IMR-90 (cell line): ENCODE measurements around the gene IL22RA2. TPM values are rescaled to one million over a fixed set of nuclear protein-coding genes. Genes with fewer than 3 reads are reported as not detected.

Experiments
- ATAC-seq: fragments of 200-7000 bp; cut with Tn5 transposase; 2 replicates; pipeline ENCODE4 v1.9.1; 2020; ENCODE audit warnings: low read depth, mild to moderate bottlenecking, moderate library complexity
- BruUV-seq: library from RNA; stranded (reverse); fragments of 400-500 nt; replicated peaks from 2 replicates; lab custom pipeline; 2021; lab: Mats Ljungman, UMichigan
- CTCF ChIA-PET: fragments of 300-600 bp; formaldehyde crosslinking; extraction: SDS; loops from one replicate; lab custom pipeline; 2021; ENCODE audit warnings: antibody characterized with exemption; lab: Yijun Ruan, JAX
- POLR2A ChIA-PET: fragments of 300-600 bp; sonication (Branson Sonifier 250); formaldehyde crosslinking; loops from one replicate; lab custom pipeline; 2022; ENCODE audit warnings: antibody characterized with exemption; ENCODE audit not compliant: unreplicated experiment; lab: Charles Lee
- DNase-seq: peaks from one replicate; pipeline ENCODE4 v3.0.0; 2013
- H2AFZ ChIP-seq: replicated peaks from 2 replicates; pipeline ENCODE3; 2013; ENCODE audit warnings: low read length, mild to moderate bottlenecking; ENCODE audit not compliant: poor library complexity
- H2AK5ac ChIP-seq: 2 replicates; pipeline ENCODE4 v1.6.1; 2013; ENCODE audit warnings: low read depth, low read length, inconsistent platforms
- H2AK9ac ChIP-seq: replicated peaks from 2 replicates; pipeline ENCODE3; 2013; ENCODE audit warnings: mild to moderate bottlenecking, low read depth, low read length, moderate library complexity; ENCODE audit not compliant: poor library complexity
- H2BK120ac ChIP-seq: 2 replicates; pipeline ENCODE4 v1.6.1; 2013; ENCODE audit warnings: low read depth, low read length, inconsistent platforms
- H2BK15ac ChIP-seq: 3 replicates; pipeline ENCODE4 v1.6.1; 2013; ENCODE audit warnings: low read depth, low read length, inconsistent platforms
- H2BK20ac ChIP-seq: 2 replicates; pipeline ENCODE4 v1.6.1; 2013; ENCODE audit warnings: low read depth, mild to moderate bottlenecking, inconsistent platforms, low read length, moderate library complexity
- H2BK5ac ChIP-seq: 2 replicates; pipeline ENCODE4 v1.6.1; 2013; ENCODE audit warnings: mild to moderate bottlenecking, low read depth, low read length, inconsistent platforms; ENCODE audit not compliant: poor library complexity, severe bottlenecking
- H3K14ac ChIP-seq: replicated peaks from 2 replicates; pipeline ENCODE4 v1.6.1; 2013; ENCODE audit warnings: low read depth, low read length, inconsistent platforms
- H3K18ac ChIP-seq: 2 replicates; pipeline ENCODE4 v1.6.1; 2013; ENCODE audit warnings: low read depth, low read length, control low read depth
- H3K23ac ChIP-seq: 2 replicates; pipeline ENCODE4 v1.6.1; 2013; ENCODE audit warnings: low read depth, low read length, inconsistent platforms
- H3K27ac ChIP-seq: 2 replicates; pipeline ENCODE4 v1.5.1; 2013; ENCODE audit warnings: mild to moderate bottlenecking, control low read depth, low read length; ENCODE audit not compliant: insufficient read depth
- H3K27me3 ChIP-seq: 2 replicates; pipeline ENCODE4 v1.6.1; 2013; ENCODE audit warnings: low read length; ENCODE audit not compliant: control insufficient read depth, insufficient read depth
- H3K36me3 ChIP-seq: 2 replicates; pipeline ENCODE4 v1.6.1; 2013; ENCODE audit warnings: low read length, mixed read lengths; ENCODE audit not compliant: control insufficient read depth, insufficient read depth
- H3K4ac ChIP-seq: 2 replicates; pipeline ENCODE4 v1.6.1; 2013; ENCODE audit warnings: low read depth, low read length, inconsistent platforms
- H3K4me1 ChIP-seq: 2 replicates; pipeline ENCODE4 v1.6.1; 2013; ENCODE audit warnings: low read length, mixed read lengths; ENCODE audit not compliant: control insufficient read depth, insufficient read depth
- H3K4me2 ChIP-seq: 2 replicates; pipeline ENCODE4 v1.6.1; 2013; ENCODE audit warnings: low read depth, mild to moderate bottlenecking, control low read depth, low read length, moderate library complexity
- H3K4me3 ChIP-seq: 2 replicates; pipeline ENCODE4 v1.5.1; 2013; ENCODE audit warnings: low read depth, mild to moderate bottlenecking, control low read depth, low read length, moderate library complexity; ENCODE audit not compliant: insufficient read depth
- H3K56ac ChIP-seq: 2 replicates; pipeline ENCODE4 v1.6.1; 2013; ENCODE audit warnings: low read length, inconsistent platforms; ENCODE audit not compliant: insufficient read depth; ENCODE audit errors: extremely low read depth
- H3K79me1 ChIP-seq, 2 experiments: 2 replicates each; pipeline ENCODE4 v1.6.1; 2013; ENCODE audit warnings: low read length in 2 of 2, inconsistent platforms in 1 of 2, low read depth in 1 of 2
- H3K9ac ChIP-seq: 2 replicates; pipeline ENCODE4 v1.6.1; 2013; ENCODE audit warnings: low read depth, low read length, control low read depth
- H3K9me1 ChIP-seq: 2 replicates; pipeline ENCODE4 v1.6.1; 2013; ENCODE audit warnings: low read length, inconsistent platforms; ENCODE audit not compliant: insufficient read depth
- H3K9me3 ChIP-seq: 2 replicates; pipeline ENCODE4 v1.6.1; 2013; ENCODE audit warnings: low read length; ENCODE audit not compliant: control insufficient read depth, insufficient read depth
- H4K20me1 ChIP-seq: 2 replicates; pipeline ENCODE4 v1.6.1; 2013; ENCODE audit warnings: low read length, inconsistent platforms; ENCODE audit not compliant: insufficient read depth
- H4K5ac ChIP-seq: 2 replicates; pipeline ENCODE4 v1.6.1; 2013; ENCODE audit warnings: mild to moderate bottlenecking, low read depth, low read length, control low read depth
- H4K8ac ChIP-seq, 2 experiments: 2 replicates each; pipeline ENCODE4 v1.6.1; 2013; ENCODE audit warnings: low read depth in 2 of 2, low read length in 2 of 2, control low read depth in 1 of 2, inconsistent platforms in 1 of 2
- H4K91ac ChIP-seq: 2 replicates; pipeline ENCODE4 v1.6.1; 2013; ENCODE audit warnings: low read depth, low read length, inconsistent platforms; ENCODE audit not compliant: insufficient read depth
- BHLHE40 ChIP-seq: fragments of 150-350 bp; IDR thresholded peaks from 2 replicates; pipeline ENCODE4 v1.6.1; 2016; ENCODE audit warnings: mild to moderate bottlenecking, low read depth, low read length
- CEBPB ChIP-seq: IDR thresholded peaks from 2 replicates; pipeline ENCODE4 v1.6.1; 2012; ENCODE audit warnings: low read depth, low read length, improper control_type of control experiment
- CHD1 ChIP-seq: IDR thresholded peaks from 2 replicates; pipeline ENCODE4 v1.6.1; 2012; ENCODE audit warnings: low read depth, low read length, improper control_type of control experiment
- CTCF ChIP-seq: conservative IDR thresholded peaks from 2 replicates; pipeline ENCODE4 v1.5.1; 2012; ENCODE audit warnings: mild to moderate bottlenecking, low read depth, low read length, improper control_type of control experiment
- ELK1 ChIP-seq: fragments of 150-350 bp; IDR thresholded peaks from 2 replicates; pipeline ENCODE4 v1.6.1; 2016; ENCODE audit warnings: low read depth, mild to moderate bottlenecking, low read length, moderate library complexity, borderline replicate concordance
- FOS ChIP-seq: fragments of 150-350 bp; IDR thresholded peaks from 2 replicates; pipeline ENCODE4 v1.6.1; 2016; ENCODE audit warnings: low read depth, low read length
- MAFK ChIP-seq: IDR thresholded peaks from 2 replicates; pipeline ENCODE4 v1.6.1; 2012; ENCODE audit warnings: low read depth, low read length, improper control_type of control experiment
- MAZ ChIP-seq: IDR thresholded peaks from 2 replicates; pipeline ENCODE4 v1.6.1; 2012; ENCODE audit warnings: low read depth, mild to moderate bottlenecking, low read length, improper control_type of control experiment, moderate library complexity, borderline replicate concordance
- MXI1 ChIP-seq: IDR thresholded peaks from 2 replicates; pipeline ENCODE4 v1.6.1; 2012; ENCODE audit warnings: low read depth, mild to moderate bottlenecking, low read length, moderate library complexity, borderline replicate concordance
- NFE2L2 ChIP-seq: fragments of 150-350 bp; IDR thresholded peaks from 2 replicates; pipeline ENCODE4 v1.6.1; 2016; ENCODE audit warnings: low read depth, mild to moderate bottlenecking, low read length
- POLR2A ChIP-seq: IDR thresholded peaks from 2 replicates; pipeline ENCODE4 v1.6.1; 2012; ENCODE audit warnings: mild to moderate bottlenecking, low read depth, low read length
- RAD21 ChIP-seq: IDR thresholded peaks from 2 replicates; pipeline ENCODE4 v1.6.1; 2012; ENCODE audit warnings: low read length, improper control_type of control experiment
- RCOR1 ChIP-seq: IDR thresholded peaks from 2 replicates; pipeline ENCODE4 v1.6.1; 2012; ENCODE audit warnings: mild to moderate bottlenecking, low read length, improper control_type of control experiment; ENCODE audit not compliant: insufficient replicate concordance
- RFX5 ChIP-seq: IDR thresholded peaks from 2 replicates; pipeline ENCODE4 v1.8.0; 2012; ENCODE audit warnings: low read depth, mild to moderate bottlenecking, low read length, moderate library complexity
- SMC3 ChIP-seq: fragments of 150-350 bp; IDR thresholded peaks from 2 replicates; pipeline ENCODE4 v1.6.1; 2016; ENCODE audit warnings: low read depth, mild to moderate bottlenecking, antibody characterized with exemption, low read length, moderate library complexity
- USF2 ChIP-seq: fragments of 150-350 bp; IDR thresholded peaks from 2 replicates; pipeline ENCODE4 v1.6.1; 2017; ENCODE audit warnings: mild to moderate bottlenecking, antibody characterized with exemption, low read length, low read depth
- WGBS, 2 experiments: methylation state at CpG; one replicate each; pipeline versions ENCODE4 v1.1.5 to v1.1.7; 2013; ENCODE audit warnings: missing lambda C conversion rate in 2 of 2; ENCODE audit not compliant: insufficient read length in 1 of 2; ENCODE audit errors: extremely low coverage in 2 of 2; 5-methylcytosine and 5-hydroxymethylcytosine counted together
- dilution Hi-C: fragments of 300-500 bp; cut with HindIII; formaldehyde crosslinking; loops from one replicate; pipeline ENCODE4 v1.14.3; 2018; ENCODE audit warnings: low sequenced_read_pairs; ENCODE audit not compliant: unreplicated experiment
- in situ Hi-C: fragments of 300-500 bp; cut with MboI; formaldehyde crosslinking; loops from 3 replicates; pipeline ENCODE4 v1.14.3; 2019; ENCODE audit warnings: low sequenced_read_pairs, inconsistent platforms, mixed read lengths
- intact Hi-C: fragments of 100-400 bp; cut with micrococcal nuclease; formaldehyde crosslinking; loops from 2 replicates; pipeline ENCODE4 v1.10.0; 2022
- polyA plus RNA-seq, 3 experiments: library from polyadenylated mRNA; depleted of rRNA; stranded (reverse); fragments of >200 nt; gene quantifications; 2 replicates each; pipeline ENCODE4 v1.2.3, GENCODE V29; 2012; ENCODE audit warnings: low replicate concordance in 1 of 3
- total RNA-seq: library from RNA; depleted of rRNA; stranded (reverse); fragments of >200 nt; gene quantifications from 2 replicates; pipeline ENCODE4 v1.2.3, GENCODE V29; 2012

Gene IL22RA2
- total and polyA plus RNA-seq, 2 of the 4 experiments (the other 2 are of a cell fraction) = not detected

- Histone ChIP-seq H4K91ac (no peak overlapping the region), H2BK20ac (no peak overlapping the region), H2AK5ac (no peak overlapping the region), H3K56ac (no peak overlapping the region), H2BK5ac (no peak overlapping the region), H3K23ac (no peak overlapping the region), H3K36me3 (no peaks in the 10 kb centered on the region), H3K79me1 (no peaks in the 10 kb centered on the region), H2AFZ (no peak overlapping the region), H3K9me3 (peaks cover 11% of the 10 kb centered on the region), H3K14ac (no peak overlapping the region), H3K27me3 (no peaks in the 10 kb centered on the region), H3K9ac (no peak overlapping the region), H3K4me3 (no peak overlapping the region), H2BK15ac (no peak overlapping the region), H2AK9ac (no peak overlapping the region), H3K4ac (no peak overlapping the region), H3K18ac (no peak overlapping the region), H3K4me1 (no peaks in the 10 kb centered on the region), H4K5ac (no peak overlapping the region), H2BK120ac (no peak overlapping the region), H3K4me2 (no peak overlapping the region), H3K9me1 (no peaks in the 10 kb centered on the region), H4K8ac (no peak overlapping the region), H4K20me1 (no peaks in the 10 kb centered on the region), H3K27ac (no peak overlapping the region)
- ATAC-seq (no peak), DNase-seq (no peak)
- ChIA-PET POLR2A (no interaction called here), CTCF (no interaction called here)
- intact Hi-C loops (no loop called here), in situ Hi-C loops (no loop called here), dilution Hi-C loops (no loop called here)
- no CpG with 5 or more reads among the region's 5 CpGs for WGBS, 2 experiments
- BruUV-seq = no TSS peak
- no peak for TF ChIP-seq CHD1
- no peak for TF ChIP-seq CEBPB
- no peak for TF ChIP-seq RFX5
- no peak for TF ChIP-seq RAD21
- no peak for TF ChIP-seq POLR2A
- TF ChIP-seq NFE2L2 = no peak
- TF ChIP-seq USF2 = no peak
- no peak for TF ChIP-seq MAFK
- no peak for TF ChIP-seq SMC3
- TF ChIP-seq ELK1 = no peak
- no peak for TF ChIP-seq RCOR1
- no peak for TF ChIP-seq MXI1
- TF ChIP-seq BHLHE40 = no peak
- no peak for TF ChIP-seq FOS
- no peak for TF ChIP-seq CTCF
- no peak for TF ChIP-seq MAZ
These were observed 15.4 kb upstream of the IL22RA2 start for GRCh38 chr6:137188855-137189254.
